ENCODE measurements around the gene NAGS. TPM values are rescaled to one million over a fixed set of nuclear protein-coding genes. Genes with fewer than 3 reads are reported as not detected.
"Not testable (repeated sequence)": the region's sequence is repeated elsewhere in the genome, so short reads cannot be mapped to it uniquely, and the experiment has no call there.

The NAGS gene
- total RNA-seq, 1 donor from 2014 or later = 0.54 TPM

GRCh38 chr17:44002141-44002848 lies 2.1 kb upstream of the NAGS start:
- DNase-seq (no peak), ATAC-seq (ENCODE audit: poor library complexity) (no peak)
- intact Hi-C loops (cut with DNase I) = no loop called here

- DNase-seq (no peak), ATAC-seq (ENCODE audit: poor library complexity) (no peak)
- intact Hi-C loops (cut with DNase I) = no loop called here
These were observed 522 bp downstream of the NAGS start for GRCh38 chr17:44004761-44005526.

GRCh38 chr17:44005527-44006271 lies 1.3 kb downstream of the NAGS start:
- DNase-seq (peak; percentile 50), ATAC-seq (ENCODE audit: poor library complexity) (peak; percentile 18)
- intact Hi-C loops (cut with DNase I) = no loop called here

- intact Hi-C loops (cut with DNase I) = no loop called here
- DNase-seq (no peak), ATAC-seq (ENCODE audit: poor library complexity) (peak; percentile 1)
These were observed 1.8 kb downstream of the NAGS start for GRCh38 chr17:44006272-44006597.

GRCh38 chr17:44006598-44007345 lies 2.4 kb downstream of the NAGS start:
- intact Hi-C loops (cut with DNase I) = no loop called here
- peak; percentile 90 for ATAC-seq (ENCODE audit: poor library complexity)
- peak; percentile 99 for DNase-seq

GRCh38 chr17:44007346-44008204 lies 3.2 kb downstream of the NAGS start:
- DNase-seq = peak; percentile 59
- intact Hi-C loops (cut with DNase I) = no loop called here
- peak; percentile 9 for ATAC-seq (ENCODE audit: poor library complexity)

- DNase-seq (no peak), ATAC-seq (ENCODE audit: poor library complexity) (no peak)
- intact Hi-C loops (cut with DNase I) = no loop called here
These were observed 3.9 kb downstream of the NAGS start for GRCh38 chr17:44008205-44008909.

- ATAC-seq (ENCODE audit: poor library complexity) = peak; percentile 26
- DNase-seq = no peak
- intact Hi-C loops (cut with DNase I) = no loop called here
These were observed 6.7 kb downstream of the NAGS start for GRCh38 chr17:44010966-44011647.

- DNase-seq (no peak), ATAC-seq (ENCODE audit: poor library complexity) (no peak)
- intact Hi-C loops (cut with DNase I) = no loop called here
These were observed 7.5 kb downstream of the NAGS start for GRCh38 chr17:44011876-44012275.

GRCh38 chr17:44012391-44012790 lies 8.0 kb downstream of the NAGS start:
- intact Hi-C loops (cut with DNase I) = no loop called here
- no peak for DNase-seq
- peak; percentile 24 for ATAC-seq (ENCODE audit: poor library complexity)

- intact Hi-C loops (cut with DNase I) = no loop called here
- no peak for DNase-seq
- no peak for ATAC-seq (ENCODE audit: poor library complexity)
These were observed 8.5 kb downstream of the NAGS start for GRCh38 chr17:44012874-44013273.

GRCh38 chr17:44014133-44014436 lies 9.7 kb downstream of the NAGS start:
- ATAC-seq (ENCODE audit: poor library complexity) (no peak), DNase-seq (no peak)
- intact Hi-C loops (cut with DNase I) = no loop called here

- ATAC-seq (ENCODE audit: poor library complexity) (peak; percentile 91), DNase-seq (peak; percentile 94)
- intact Hi-C loops (cut with DNase I) = no loop called here
These were observed 10.2 kb downstream of the NAGS start, which contains the start of gene TMEM101 for GRCh38 chr17:44014437-44015172. TMEM101 (minus strand) TSS chr17:44014963; CDS start chr17:44014952, 11 bp downstream.

- ATAC-seq (ENCODE audit: poor library complexity); intact Hi-C loops (cut with DNase I): not testable (repeated sequence)
These were observed 16.8 kb downstream of the NAGS start for GRCh38 chr17:44021227-44021626.

GRCh38 chr17:44022246-44022645 lies 17.8 kb downstream of the NAGS start:
- DNase-seq (no peak), ATAC-seq (ENCODE audit: poor library complexity) (no peak)
- intact Hi-C loops (cut with DNase I) = no loop called here

More at GRCh38 chr17:44021227-44021626, 16.8 kb downstream of the NAGS start:
- DNase-seq = not testable (repeated sequence)

- intact Hi-C loops (cut with DNase I) = no loop called here
- DNase-seq (no peak), ATAC-seq (ENCODE audit: poor library complexity) (no peak)
These were observed 19.3 kb downstream of the NAGS start for GRCh38 chr17:44023545-44024270.
